GM19023 (cell line): ENCODE results near the gene PFKFB4.

Source experiments
- ATAC-seq: cut with Tn5 transposase; IDR thresholded peaks from one replicate; pipeline ENCODE4 v1.9.1; 2021; ENCODE audit warnings: mild to moderate bottlenecking, moderate library complexity; ENCODE audit not compliant: unreplicated experiment

Gene PFKFB4

GRCh38 chr3:48556796-48557626 is at the start of gene PFKFB4:
Gene PFKFB4 (minus strand): TSS chr3:48556803. CDS start chr3:48556777, 26 bp downstream.
- ATAC-seq, result peak; percentile 87

DNA sequence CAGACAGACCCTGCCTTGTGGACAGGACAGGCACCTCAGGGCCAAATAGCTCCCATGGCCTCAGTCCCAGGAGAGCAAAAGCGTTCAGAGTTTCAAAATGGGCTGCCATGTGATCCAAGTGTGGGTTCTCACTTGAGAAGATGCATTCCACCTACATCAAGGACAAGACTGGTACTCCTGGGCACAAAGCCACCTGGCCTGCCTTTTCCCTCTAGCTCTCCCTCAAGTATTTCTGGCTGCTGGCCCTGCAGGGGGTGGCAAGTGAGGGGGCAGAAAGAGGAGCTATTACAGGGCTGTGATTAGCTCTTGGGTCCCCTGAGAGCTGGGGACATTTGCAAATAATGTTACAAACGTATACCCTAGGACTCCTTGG is 45.0 kb upstream of the PFKFB4 start:
- ATAC-seq, result no peak

- no peak for ATAC-seq
Observed at GRCh38 chr3:48600711-48601621, 44.4 kb upstream of the PFKFB4 start.

- ATAC-seq, result no peak
Observed at GRCh38 chr3:48599509-48600285, 43.1 kb upstream of the PFKFB4 start.

GRCh38 chr3:48599077-48599501 is 42.5 kb upstream of the PFKFB4 start:
- ATAC-seq, result no peak

DNA sequence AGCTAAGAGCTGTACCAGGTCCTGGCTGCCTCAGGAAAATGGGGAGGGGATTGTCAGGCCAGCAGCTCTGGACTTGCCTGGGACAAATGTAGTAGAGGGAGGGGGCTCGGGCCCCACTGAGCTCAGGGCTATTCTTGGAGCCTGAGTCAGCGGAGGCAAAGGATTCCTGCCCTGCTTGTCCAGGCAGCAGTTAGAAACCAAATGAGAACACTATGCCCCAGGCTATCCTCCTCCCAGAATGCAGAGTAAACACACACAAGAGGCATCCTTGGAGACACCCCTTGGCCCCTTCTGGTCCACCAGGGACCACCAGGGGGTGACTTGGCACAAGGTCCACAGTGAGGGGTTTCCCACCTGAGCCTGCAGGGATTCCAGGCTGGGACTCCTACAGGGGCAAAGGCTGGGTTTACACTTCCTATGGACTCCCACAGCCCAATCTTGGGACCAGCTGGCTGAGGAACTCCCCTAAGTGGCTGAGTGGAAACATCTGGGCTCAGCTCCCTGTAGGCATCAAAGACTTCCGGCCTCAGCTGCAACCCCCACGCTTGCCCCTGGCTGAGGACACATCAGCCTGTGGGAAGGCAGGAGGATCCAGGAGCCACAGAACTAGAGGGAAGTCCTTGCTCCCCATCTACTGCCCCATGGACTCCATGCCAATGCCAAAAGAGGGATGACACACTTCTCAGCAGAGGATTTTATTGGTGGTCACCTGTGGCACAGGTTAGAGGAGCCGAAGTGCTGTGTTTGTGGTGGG is 41.9 kb upstream of the PFKFB4 start:
- ATAC-seq, result no peak

GRCh38 chr3:48597408-48597800 is 40.8 kb upstream of the PFKFB4 start:
- no peak for ATAC-seq

DNA sequence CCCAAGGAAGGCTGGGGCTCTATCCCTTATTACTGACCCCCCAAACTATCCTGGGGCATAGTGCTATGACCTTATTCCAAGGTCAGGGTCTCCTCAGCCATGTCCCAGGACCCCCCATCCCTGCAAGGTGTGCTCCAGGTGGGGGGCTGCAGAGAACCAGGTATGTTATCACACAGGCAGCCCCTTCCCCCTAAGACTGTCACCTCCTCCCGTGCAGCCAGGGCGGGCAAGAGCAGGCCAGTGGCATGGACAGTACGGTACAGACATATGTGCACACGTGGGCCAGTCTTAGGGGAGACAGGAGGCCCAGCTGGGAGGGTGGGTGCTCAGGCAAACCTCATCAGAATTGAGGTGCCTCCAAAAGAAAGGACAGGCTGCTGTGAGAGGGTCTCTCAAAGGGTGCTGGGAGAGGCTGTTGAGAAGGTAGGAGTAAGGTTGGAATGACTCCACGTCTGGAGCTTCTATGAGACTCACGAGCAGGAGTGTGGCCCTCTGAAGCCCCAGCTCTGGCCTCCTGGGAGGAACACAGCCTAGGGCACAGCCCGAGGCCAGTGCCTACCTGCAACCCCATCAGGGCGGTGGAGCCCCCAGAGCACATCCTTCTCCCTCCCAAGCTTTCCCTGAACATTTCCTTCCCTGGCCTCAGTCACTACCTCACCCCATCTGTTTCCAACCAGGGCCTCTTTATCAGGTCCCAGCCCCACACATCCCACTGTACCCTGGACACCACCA is 40.2 kb upstream of the PFKFB4 start:
- no peak for ATAC-seq

GRCh38 chr3:48596157-48596556 is 39.6 kb upstream of the PFKFB4 start:
- no peak for ATAC-seq

GRCh38 chr3:48595526-48596121 is 39.0 kb upstream of the PFKFB4 start:
- ATAC-seq, result no peak

GRCh38 chr3:48595075-48595525 is 38.5 kb upstream of the PFKFB4 start, which contains the start of gene COL7A1:
Gene COL7A1 (minus strand): TSS chr3:48595329. CDS start chr3:48595159, 170 bp downstream.
- ATAC-seq, result no peak

DNA sequence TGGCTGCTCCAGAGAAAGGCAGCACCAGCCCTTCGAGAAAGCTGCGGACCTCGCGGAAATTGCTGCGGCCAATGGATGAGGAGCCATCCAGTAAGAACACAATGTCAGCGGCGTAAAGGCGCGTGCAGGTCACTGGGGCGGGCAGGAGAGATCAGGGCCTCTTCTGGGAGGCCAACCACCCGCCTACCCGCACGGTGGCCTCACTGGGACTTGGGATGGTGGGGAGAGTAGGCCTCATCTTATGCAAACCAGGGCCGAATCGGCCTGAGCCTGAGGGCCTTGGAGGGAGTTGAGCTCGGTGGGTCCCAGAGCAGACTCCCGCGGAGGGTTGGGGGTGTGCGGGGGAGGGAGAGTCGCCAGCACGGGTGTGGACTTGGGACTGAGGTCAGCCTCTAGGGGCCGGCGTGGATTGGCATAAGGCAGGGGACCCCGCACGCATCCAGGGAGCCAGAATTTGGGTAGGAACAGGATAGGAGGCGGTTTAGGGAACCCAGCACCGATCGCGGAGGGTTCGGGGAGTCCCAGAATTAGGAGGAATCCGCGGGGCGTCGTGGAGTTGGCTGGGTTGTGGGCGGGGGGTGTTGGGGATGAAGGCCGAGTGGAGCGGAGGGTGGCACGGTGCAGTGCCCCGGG is 37.9 kb upstream of the PFKFB4 start:
- no peak for ATAC-seq

- ATAC-seq, result no peak
Observed at GRCh38 chr3:48593337-48593736, 36.7 kb upstream of the PFKFB4 start.

DNA sequence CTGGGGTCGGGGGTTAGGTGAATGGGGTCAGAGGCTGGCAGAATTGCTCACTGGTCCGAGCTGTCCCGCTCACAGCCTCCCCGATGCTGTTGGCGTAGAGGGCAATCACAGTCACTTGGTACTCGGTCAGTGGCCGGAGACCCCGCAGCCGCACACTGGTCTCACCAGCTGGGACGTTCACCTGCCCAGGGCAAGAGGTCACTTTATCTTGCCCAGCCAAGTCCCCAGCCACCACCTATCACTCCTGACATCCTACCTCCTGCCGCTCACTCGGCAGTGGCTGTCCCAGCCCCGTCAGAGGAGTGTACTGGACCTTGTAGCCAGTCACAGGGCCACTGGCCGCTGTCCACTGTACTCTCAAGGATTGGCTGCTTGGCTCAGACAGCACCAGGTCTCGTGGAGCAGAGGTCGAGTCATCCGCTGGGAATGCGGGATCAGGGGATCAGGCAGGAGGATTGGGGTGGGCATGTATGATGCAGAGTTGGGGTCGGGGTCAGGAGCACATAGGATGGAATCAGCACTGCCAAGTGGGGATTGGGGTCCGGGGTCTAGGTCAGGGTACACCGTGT is 36.0 kb upstream of the PFKFB4 start:
- no peak for ATAC-seq

DNA sequence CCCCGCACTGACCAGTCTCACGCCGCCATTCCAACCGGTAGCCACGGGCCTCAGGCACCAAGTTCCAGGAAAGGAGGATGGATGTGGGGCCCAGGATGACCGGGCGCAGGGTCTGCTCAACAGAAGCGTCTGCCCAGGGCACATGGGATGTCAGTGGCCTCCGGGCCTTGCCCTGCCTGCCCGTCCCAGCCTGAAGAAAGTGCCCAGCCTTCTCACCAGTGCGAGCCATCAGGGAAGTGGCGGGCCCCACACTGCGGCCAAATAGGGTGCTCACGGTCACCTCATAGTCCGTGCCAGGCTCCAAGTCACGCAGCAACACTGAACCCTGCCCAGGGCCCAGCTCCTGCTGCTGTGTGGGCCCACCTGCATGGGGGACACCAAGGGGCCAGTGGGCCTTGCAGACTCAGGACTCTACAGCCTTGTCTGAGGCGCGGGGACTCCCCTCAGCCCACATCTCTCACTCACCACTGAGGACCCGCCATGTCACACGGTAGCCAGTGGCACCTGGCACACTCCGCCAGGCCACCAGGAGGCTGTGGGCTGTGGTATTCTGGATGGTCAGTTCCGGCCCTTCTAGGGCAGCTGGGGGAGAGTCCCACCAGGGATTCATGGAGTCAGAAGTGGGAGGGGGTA is 35.4 kb upstream of the PFKFB4 start:
- no peak for ATAC-seq

- no peak for ATAC-seq
Observed at GRCh38 chr3:48591436-48591835, 34.8 kb upstream of the PFKFB4 start.

DNA sequence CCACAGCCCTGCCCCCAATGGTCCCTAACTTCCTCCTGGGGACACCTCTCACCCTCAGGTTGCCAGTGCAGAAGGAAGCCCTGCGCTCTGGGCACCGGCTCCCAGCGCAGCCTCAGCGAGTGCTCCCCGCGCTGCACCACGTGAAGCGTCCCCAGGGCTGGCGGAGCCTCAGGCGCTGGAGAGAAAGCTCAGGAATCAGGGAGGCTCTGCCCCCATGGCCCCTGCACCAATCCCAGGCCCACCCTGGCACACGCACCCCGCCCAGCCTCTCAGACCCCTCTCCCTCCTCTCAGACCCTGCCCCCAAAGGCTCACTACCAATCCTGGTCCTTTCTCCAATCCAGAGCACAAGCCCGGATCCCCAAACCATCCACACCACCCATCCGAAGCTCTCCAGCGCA is 31.6 kb upstream of the PFKFB4 start:
- ATAC-seq, result no peak

DNA sequence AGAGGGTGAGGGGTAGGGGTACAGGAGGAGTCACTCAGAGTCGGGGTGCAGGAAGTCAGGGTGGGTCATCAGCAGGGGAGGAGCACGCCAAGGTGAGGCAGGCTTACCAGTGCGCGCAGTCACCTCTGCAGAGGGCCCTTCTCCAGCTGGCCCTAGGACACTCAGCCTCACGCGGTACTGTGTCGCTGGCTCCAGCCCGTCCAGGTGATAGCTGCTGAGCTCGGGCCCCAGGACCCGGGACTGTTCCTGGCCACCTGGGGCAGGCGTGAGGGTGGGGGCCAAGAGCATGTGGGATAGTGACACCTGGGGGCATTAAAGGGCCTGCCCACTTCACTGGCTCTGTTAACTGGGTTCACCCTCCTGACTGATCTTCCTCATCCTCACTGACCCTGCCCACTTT is 31.1 kb upstream of the PFKFB4 start:
- ATAC-seq, result no peak
